ENCODE measurements around the gene FES.

GRCh38 chr15:90840157-90840855, 44.0 kb upstream of the FES start:
- TF ChIP-seq CTCF (IDR thresholded peaks at IDR 0.05; ENCODE audit: low read length) (no peak), EZH2 (IDR thresholded peaks at IDR 0.05; ENCODE audit: borderline replicate concordance, low read length) (no peak)

Measured in OCI-LY1 (cell line).